ENCODE results near the gene ARSB. TPM values are rescaled to one million over a fixed set of nuclear protein-coding genes. Genes with fewer than 3 reads are reported as not detected.

ARSB gene
- total RNA-seq, 1 donor from 2014 or later: 1.8 TPM

GRCh38 chr5:78803941-78804340, 181.2 kb downstream of the ARSB start:
- DNase-seq (ENCODE audit: low read depth) (no peak), FAIRE-seq (no peak)
- Histone ChIP-seq H3K27me3 (ENCODE audit: control insufficient read depth, insufficient read depth, low read length) (no peaks in the 10 kb centered on the region), H3K36me3 (ENCODE audit: control insufficient read depth, insufficient read depth, low read length) (no peaks in the 10 kb centered on the region), H3K4me3 (ENCODE audit: low read depth, low read length) (no peak overlapping the region)
- no peak for TF ChIP-seq CTCF (IDR thresholded peaks at IDR 0.05; ENCODE audit: insufficient read depth, low read length, severe bottlenecking)

GRCh38 chr5:78803353-78803752, 181.8 kb downstream of the ARSB start:
- no peak for TF ChIP-seq CTCF (IDR thresholded peaks at IDR 0.05; ENCODE audit: insufficient read depth, low read length, severe bottlenecking)
- no peaks in the 10 kb centered on the region for H3K27me3 ChIP-seq (ENCODE audit: control insufficient read depth, insufficient read depth, low read length)
- no peak overlapping the region for H3K4me3 ChIP-seq (ENCODE audit: low read depth, low read length)
- no peaks in the 10 kb centered on the region for H3K36me3 ChIP-seq (ENCODE audit: control insufficient read depth, insufficient read depth, low read length)
- DNase-seq (ENCODE audit: low read depth) (no peak), FAIRE-seq (no peak)

GRCh38 chr5:78801413-78801812, 183.7 kb downstream of the ARSB start:
- TF ChIP-seq CTCF (IDR thresholded peaks at IDR 0.05; ENCODE audit: insufficient read depth, low read length, severe bottlenecking): no peak
- no peaks in the 10 kb centered on the region for H3K27me3 ChIP-seq (ENCODE audit: control insufficient read depth, insufficient read depth, low read length)
- no peaks in the 10 kb centered on the region for H3K36me3 ChIP-seq (ENCODE audit: control insufficient read depth, insufficient read depth, low read length)
- no peak overlapping the region for H3K4me3 ChIP-seq (ENCODE audit: low read depth, low read length)
- FAIRE-seq (no peak), DNase-seq (ENCODE audit: low read depth) (no peak)

- peak; percentile 18 for DNase-seq (ENCODE audit: low read depth)
- peak; percentile 7 for TF ChIP-seq CTCF (IDR thresholded peaks at IDR 0.05; ENCODE audit: insufficient read depth, low read length, severe bottlenecking)
- H3K4me3 ChIP-seq (ENCODE audit: low read depth, low read length): no peak overlapping the region
- peak; percentile 62 for FAIRE-seq
- H3K36me3 ChIP-seq (ENCODE audit: control insufficient read depth, insufficient read depth, low read length): no peaks in the 10 kb centered on the region
- no peaks in the 10 kb centered on the region for H3K27me3 ChIP-seq (ENCODE audit: control insufficient read depth, insufficient read depth, low read length)
These were observed 185.7 kb downstream of the ARSB start for GRCh38 chr5:78799266-78800017.

GRCh38 chr5:78798673-78799029, 186.5 kb downstream of the ARSB start:
- no peak for TF ChIP-seq CTCF (IDR thresholded peaks at IDR 0.05; ENCODE audit: insufficient read depth, low read length, severe bottlenecking)
- FAIRE-seq (no peak), DNase-seq (ENCODE audit: low read depth) (no peak)
- H3K27me3 ChIP-seq (ENCODE audit: control insufficient read depth, insufficient read depth, low read length): no peaks in the 10 kb centered on the region
- H3K4me3 ChIP-seq (ENCODE audit: low read depth, low read length): no peak overlapping the region
- no peaks in the 10 kb centered on the region for H3K36me3 ChIP-seq (ENCODE audit: control insufficient read depth, insufficient read depth, low read length)
